ENCODE data around the gene DAW1. TPM values are rescaled to one million over a fixed set of nuclear protein-coding genes. Genes with fewer than 3 reads are reported as not detected.

Gene DAW1
- polyA plus RNA-seq, 2 donors, result 0.01 TPM; not detected in 1

Other genes with a start within 250 kb of the DAW1 start
- not detected for gene SCYGR5, start 204.8 kb upstream of the DAW1 start, polyA plus RNA-seq
- under 1 TPM; 0.14 TPM for gene SLC19A3, start 153.6 kb upstream of the DAW1 start, polyA plus RNA-seq
- gene SCYGR6, start 146.9 kb upstream of the DAW1 start, polyA plus RNA-seq, result not detected
- not detected for gene SCYGR7, start 143.3 kb upstream of the DAW1 start, polyA plus RNA-seq
- not detected for gene SCYGR8, start 125.7 kb upstream of the DAW1 start, polyA plus RNA-seq
- gene CCL20, start 57.8 kb upstream of the DAW1 start, polyA plus RNA-seq, result 10 to 100 TPM in 1 of 2 donors, 1 to 10 TPM in 1; 8.4 to 56.3 TPM

Data from esophagus (tissue), 2 donors.